IMR-90 (cell line): ENCODE data around the gene ANTXR1.

Experiments
- CEBPB ChIP-seq: IDR thresholded peaks from 2 replicates; pipeline ENCODE4 v1.6.1; 2012; ENCODE audit warnings: low read depth, low read length, improper control_type of control experiment
- CTCF ChIP-seq: conservative IDR thresholded peaks from 2 replicates; pipeline ENCODE4 v1.5.1; 2012; ENCODE audit warnings: mild to moderate bottlenecking, low read depth, low read length, improper control_type of control experiment
- FOS ChIP-seq: fragments of 150-350 bp; IDR thresholded peaks from 2 replicates; pipeline ENCODE4 v1.6.1; 2016; ENCODE audit warnings: low read depth, low read length
- MXI1 ChIP-seq: IDR thresholded peaks from 2 replicates; pipeline ENCODE4 v1.6.1; 2012; ENCODE audit warnings: low read depth, mild to moderate bottlenecking, low read length, moderate library complexity, borderline replicate concordance
- POLR2A ChIP-seq: IDR thresholded peaks from 2 replicates; pipeline ENCODE4 v1.6.1; 2012; ENCODE audit warnings: mild to moderate bottlenecking, low read depth, low read length
- RCOR1 ChIP-seq: IDR thresholded peaks from 2 replicates; pipeline ENCODE4 v1.6.1; 2012; ENCODE audit warnings: mild to moderate bottlenecking, low read length, improper control_type of control experiment; ENCODE audit not compliant: insufficient replicate concordance
- RFX5 ChIP-seq: IDR thresholded peaks from 2 replicates; pipeline ENCODE4 v1.8.0; 2012; ENCODE audit warnings: low read depth, mild to moderate bottlenecking, low read length, moderate library complexity

GRCh38 chr2:68980956-68981355, 32.0 kb upstream of the ANTXR1 start:
- TF ChIP-seq CTCF, result no peak
- TF ChIP-seq POLR2A, result no peak
- TF ChIP-seq RCOR1, result no peak
- TF ChIP-seq CEBPB, result no peak
- TF ChIP-seq MXI1, result no peak
- TF ChIP-seq FOS, result no peak
- TF ChIP-seq RFX5, result no peak
